ENCODE results near the gene VPS35L.

- TF ChIP-seq ZNF768 (CRISPR knock-in tag; IDR thresholded peaks at IDR 0.05) (no peak), ZFX (CRISPR knock-in tag; IDR thresholded peaks at IDR 0.05; ENCODE audit: low read depth) (no peak), NCOR1 (IDR thresholded peaks at IDR 0.05; ENCODE audit: borderline replicate concordance, low read length) (no peak), POLR2AphosphoS5 (IDR thresholded peaks at IDR 0.05; ENCODE audit: low read depth, low read length) (no peak), ZNF331 (CRISPR knock-in tag; IDR thresholded peaks at IDR 0.05) (no peak)
Observed at GRCh38 chr16:19559242-19559910, 3.9 kb downstream of the VPS35L start.

All from HepG2 (cell line).